Measurements from ENCODE around the gene FAM114A1. TPM values are rescaled to one million over a fixed set of nuclear protein-coding genes. Genes with fewer than 3 reads are reported as not detected.

The FAM114A1 gene
- total and polyA plus RNA-seq, 12 donors: 8.0 to 35.5 (median 16.5) TPM

GRCh38 chr4:38873290-38873944 lies 5.8 kb downstream of the FAM114A1 start:
- ATAC-seq (no peak), DNase-seq (no peak)
- H3K27me3 ChIP-seq: no peaks in the 10 kb centered on the region
- no peak overlapping the region for H3K4me3 ChIP-seq
- intact Hi-C loops (cut with DNase I): no loop called here
- no peaks in the 10 kb centered on the region for H3K9me3 ChIP-seq
- WGBS, 2 donors: 74 to 82% methylated on average over 5 of the region's 5 CpGs
- TF ChIP-seq CTCF (IDR thresholded peaks at IDR 0.05): no peak
- peaks cover 0 to 38% (median 26%) of the 10 kb centered on the region in 9 donors for H3K4me1 ChIP-seq
- peaks cover 0 to 50% (median 9%) of the 10 kb centered on the region in 9 donors for H3K36me3 ChIP-seq
- H3K27ac ChIP-seq: no peak overlapping the region

- H3K9me3 ChIP-seq: no peaks in the 10 kb centered on the region
- no peak overlapping the region for H3K4me3 ChIP-seq
- no peak overlapping the region for H3K27ac ChIP-seq
- H3K4me1 ChIP-seq: peaks cover 0 to 15% (median 8%) of the 10 kb centered on the region in 9 donors
- no peaks in the 10 kb centered on the region for H3K27me3 ChIP-seq
- 74 to 90% methylated on average over 2 of the region's 2 CpGs for WGBS, 2 donors
- no peak for DNase-seq
- intact Hi-C loops (cut with DNase I): no loop called here
- H3K36me3 ChIP-seq: peaks cover 0 to 62% (median 8%) of the 10 kb centered on the region in 9 donors
- no peak for ATAC-seq
- TF ChIP-seq CTCF (IDR thresholded peaks at IDR 0.05): no peak
Measured at GRCh38 chr4:38876636-38877035, 9.0 kb downstream of the FAM114A1 start.

- intact Hi-C loops (cut with DNase I): no loop called here
- TF ChIP-seq CTCF (IDR thresholded peaks at IDR 0.05): no peak
- peaks cover 0 to 72% (median 0%) of the 10 kb centered on the region in 9 donors for H3K36me3 ChIP-seq
- WGBS, 2 donors: 98 to 99% methylated on average over 4 of the region's 4 CpGs
- no peaks in the 10 kb centered on the region for H3K9me3 ChIP-seq
- H3K27ac ChIP-seq: no peak overlapping the region
- no peaks in the 10 kb centered on the region for H3K27me3 ChIP-seq
- ATAC-seq (no peak), DNase-seq (no peak)
- no peak overlapping the region for H3K4me3 ChIP-seq
- H3K4me1 ChIP-seq: peaks cover 0 to 10% (median 0%) of the 10 kb centered on the region in 9 donors
Measured at GRCh38 chr4:38884254-38884653, 16.6 kb downstream of the FAM114A1 start.

GRCh38 chr4:38889143-38889542 lies 21.5 kb downstream of the FAM114A1 start:
- TF ChIP-seq CTCF (IDR thresholded peaks at IDR 0.05): no peak
- no peak overlapping the region for H3K4me3 ChIP-seq
- DNase-seq (no peak), ATAC-seq (peak in 2 of 8 donors; percentile 17 to 48)
- no peaks in the 10 kb centered on the region for H3K9me3 ChIP-seq
- peaks cover 0 to 17% (median 3%) of the 10 kb centered on the region in 9 donors for H3K4me1 ChIP-seq
- H3K27me3 ChIP-seq: no peaks in the 10 kb centered on the region
- peak overlapping the region in 7 of 10 donors; percentile 2 to 70 (median 24) for H3K27ac ChIP-seq
- H3K36me3 ChIP-seq: peaks cover 0 to 60% (median 3%) of the 10 kb centered on the region in 9 donors
- intact Hi-C loops (cut with DNase I): no loop called here
- WGBS, 2 donors: 93% methylated on average over 1 of the region's 1 CpG
